HG03571 (cell line): ENCODE measurements around the gene TRPM7.
"Not testable (repeated sequence)": the region's sequence is repeated elsewhere in the genome, so short reads cannot be mapped to it uniquely, and the experiment has no call there.

Source experiments
- ATAC-seq: cut with Tn5 transposase; IDR thresholded peaks from one replicate; pipeline ENCODE4 v1.9.1; 2021; ENCODE audit not compliant: unreplicated experiment

The TRPM7 gene

GRCh38 chr15:50573842-50574241 lies 112.8 kb downstream of the TRPM7 start:
- not testable (repeated sequence) for ATAC-seq

- no peak for ATAC-seq
Observed at GRCh38 chr15:50563756-50564155, 122.8 kb downstream of the TRPM7 start.

DNA sequence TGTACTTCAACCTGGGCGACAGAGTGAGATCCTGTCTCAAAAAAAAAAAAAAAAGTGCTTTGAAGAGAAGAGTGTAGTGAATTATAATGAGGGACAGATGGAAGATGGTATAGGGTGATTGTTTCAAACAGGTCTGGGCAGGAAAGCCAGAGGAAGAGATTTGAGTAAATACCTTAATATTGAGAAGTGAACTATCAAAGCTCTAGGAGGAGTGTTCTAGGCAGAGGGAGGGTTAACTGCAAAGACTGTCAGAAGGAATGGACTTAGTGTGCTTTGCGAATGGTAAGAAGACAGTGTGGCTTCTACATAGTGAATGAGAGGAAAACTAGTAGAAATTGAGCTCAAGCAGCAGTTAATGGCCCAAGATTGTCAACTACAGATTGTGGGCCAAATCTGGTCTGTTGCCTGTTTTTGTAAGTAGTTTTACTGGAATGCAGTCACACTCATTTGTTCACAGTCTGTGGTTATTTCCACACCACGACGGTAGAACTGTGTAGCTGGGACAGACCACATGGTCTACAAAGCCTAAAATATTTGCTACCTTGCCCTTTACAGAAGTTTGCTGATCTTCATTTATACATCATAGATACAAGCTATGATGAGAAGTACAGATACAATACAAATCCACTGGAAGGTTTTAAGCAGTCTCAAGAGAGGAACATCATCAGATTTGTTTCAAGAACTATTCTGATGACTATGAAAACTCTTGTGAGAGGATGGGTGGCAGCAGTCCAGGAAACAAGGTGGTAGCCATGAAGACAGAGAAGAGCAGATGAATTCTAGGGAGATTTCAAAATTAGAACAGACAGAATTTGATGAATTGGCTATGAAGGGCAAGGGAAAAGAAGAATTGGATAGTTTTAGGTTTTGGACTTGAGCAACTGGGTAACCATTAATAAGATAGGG lies 123.6 kb downstream of the TRPM7 start:
- ATAC-seq = no peak

DNA sequence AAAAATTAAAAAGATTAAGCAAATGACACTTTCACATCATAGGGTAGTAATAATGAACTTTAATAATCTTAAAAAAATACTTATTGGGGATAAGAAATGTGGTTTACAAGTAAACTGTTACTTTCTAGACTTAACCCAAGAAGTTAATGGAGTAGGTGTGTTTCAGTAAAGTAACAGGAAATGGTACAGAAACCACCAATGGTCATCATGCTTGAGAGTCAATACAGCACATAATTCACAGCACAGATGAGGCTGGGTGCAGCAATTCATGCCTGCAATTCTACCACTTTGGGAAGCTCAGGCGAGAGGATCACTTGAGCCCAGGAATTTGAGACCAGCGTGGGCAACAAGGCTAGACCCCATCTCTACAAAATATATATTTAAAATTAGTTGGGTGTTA lies 128.6 kb downstream of the TRPM7 start:
- ATAC-seq = no peak

- ATAC-seq = no peak
Observed at GRCh38 chr15:50556642-50557371, 129.8 kb downstream of the TRPM7 start.

DNA sequence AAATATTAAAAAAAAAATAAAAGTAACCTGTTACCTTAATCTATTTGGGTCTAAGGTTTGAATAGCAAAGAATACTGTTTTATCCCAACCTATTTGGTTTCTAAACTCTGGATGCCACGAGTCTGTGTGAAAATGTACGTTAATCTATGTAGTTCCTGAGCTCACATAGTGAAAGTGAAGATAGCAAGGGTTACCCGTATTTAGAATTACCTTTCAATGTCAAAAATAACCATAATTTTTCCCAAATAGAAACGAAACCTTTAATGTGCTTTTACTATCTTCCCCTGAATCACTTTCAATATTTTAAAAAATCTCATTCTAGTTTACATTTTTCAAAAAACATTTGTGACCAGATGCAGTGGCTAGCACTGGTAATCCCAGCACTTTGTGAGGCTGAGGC lies 134.4 kb downstream of the TRPM7 start:
- ATAC-seq = no peak

DNA sequence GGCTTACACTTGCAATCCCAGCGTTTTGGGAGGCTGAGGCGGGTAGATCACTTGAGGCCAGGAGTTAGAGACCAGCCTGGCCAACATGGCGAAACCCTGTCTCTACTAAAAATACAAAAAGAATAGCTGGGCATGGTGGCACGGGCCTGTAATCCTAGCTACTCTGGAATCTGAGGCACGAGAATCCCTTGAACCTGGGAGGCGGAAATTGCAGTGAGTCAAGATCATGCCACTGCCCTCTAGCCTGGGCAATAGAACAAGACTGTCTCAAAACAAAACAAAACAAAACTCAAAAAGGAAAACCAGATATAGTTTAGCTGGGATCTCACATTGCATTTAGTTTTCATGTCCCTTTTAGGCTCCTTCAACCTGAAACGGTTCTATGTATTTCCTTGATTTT lies 137.3 kb downstream of the TRPM7 start:
- ATAC-seq = no peak

GRCh38 chr15:50546566-50546965 lies 140.0 kb downstream of the TRPM7 start, which contains the start of gene USP50:
TSS of gene USP50 (minus strand) at chr15:50546666. CDS start at chr15:50546525, 141 bp downstream.
- ATAC-seq = no peak

GRCh38 chr15:50544368-50544767 lies 142.2 kb downstream of the TRPM7 start:
- no peak for ATAC-seq

GRCh38 chr15:50543556-50543955 lies 143.0 kb downstream of the TRPM7 start:
- no peak for ATAC-seq

- ATAC-seq = no peak
Observed at GRCh38 chr15:50542887-50543210, 143.7 kb downstream of the TRPM7 start.

DNA sequence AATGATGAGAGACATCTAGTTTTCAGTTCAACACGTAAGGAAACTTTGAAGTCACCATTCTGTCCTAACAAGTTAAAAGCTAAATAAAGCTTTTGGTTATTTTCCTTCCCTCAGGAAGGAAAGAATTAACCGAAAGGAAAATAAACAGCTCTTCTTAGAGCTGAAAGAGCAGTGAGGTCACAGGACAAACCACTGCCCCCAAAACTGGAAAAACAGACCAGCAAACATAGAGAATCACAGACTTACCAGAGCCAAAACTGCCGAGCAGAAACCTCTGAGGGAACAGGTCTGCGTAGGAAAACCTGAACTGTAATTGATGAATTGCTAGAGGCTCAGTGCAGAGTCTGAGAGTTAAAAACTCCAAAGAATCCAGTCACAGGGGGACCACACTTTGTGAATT lies 154.8 kb downstream of the TRPM7 start:
- no peak for ATAC-seq

DNA sequence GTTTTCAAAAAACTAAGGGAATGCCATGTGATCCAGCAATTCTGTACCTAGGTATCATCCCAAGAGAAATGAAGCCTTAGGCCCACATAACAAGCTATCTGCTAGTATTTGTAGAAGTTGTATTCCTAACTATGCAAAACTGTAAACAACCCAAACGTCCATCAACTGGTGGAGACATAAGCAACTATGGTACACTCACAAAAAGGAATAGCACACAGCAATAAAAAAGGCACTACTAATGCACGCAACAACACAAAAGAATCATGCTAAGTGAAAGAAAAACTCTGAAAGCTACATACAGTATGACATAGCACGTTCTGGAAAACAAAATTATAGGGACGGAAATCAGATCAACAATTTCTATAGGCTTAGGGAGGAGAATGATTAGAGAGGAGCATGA lies 155.4 kb downstream of the TRPM7 start:
- ATAC-seq = no peak

- ATAC-seq = no peak
Observed at GRCh38 chr15:50523851-50524251, 162.7 kb downstream of the TRPM7 start.

GRCh38 chr15:50519740-50520425 lies 166.7 kb downstream of the TRPM7 start:
- ATAC-seq = no peak

- no peak for ATAC-seq
Observed at GRCh38 chr15:50513001-50513400, 173.6 kb downstream of the TRPM7 start.
